ENCODE measurements around the gene TREH. TPM values are rescaled to one million over a fixed set of nuclear protein-coding genes. Genes with fewer than 3 reads are reported as not detected.

Gene TREH
- total and polyA plus RNA-seq, 8 donors = 0.45 to 2.2 (median 1.1) TPM; not detected in 4

DNA sequence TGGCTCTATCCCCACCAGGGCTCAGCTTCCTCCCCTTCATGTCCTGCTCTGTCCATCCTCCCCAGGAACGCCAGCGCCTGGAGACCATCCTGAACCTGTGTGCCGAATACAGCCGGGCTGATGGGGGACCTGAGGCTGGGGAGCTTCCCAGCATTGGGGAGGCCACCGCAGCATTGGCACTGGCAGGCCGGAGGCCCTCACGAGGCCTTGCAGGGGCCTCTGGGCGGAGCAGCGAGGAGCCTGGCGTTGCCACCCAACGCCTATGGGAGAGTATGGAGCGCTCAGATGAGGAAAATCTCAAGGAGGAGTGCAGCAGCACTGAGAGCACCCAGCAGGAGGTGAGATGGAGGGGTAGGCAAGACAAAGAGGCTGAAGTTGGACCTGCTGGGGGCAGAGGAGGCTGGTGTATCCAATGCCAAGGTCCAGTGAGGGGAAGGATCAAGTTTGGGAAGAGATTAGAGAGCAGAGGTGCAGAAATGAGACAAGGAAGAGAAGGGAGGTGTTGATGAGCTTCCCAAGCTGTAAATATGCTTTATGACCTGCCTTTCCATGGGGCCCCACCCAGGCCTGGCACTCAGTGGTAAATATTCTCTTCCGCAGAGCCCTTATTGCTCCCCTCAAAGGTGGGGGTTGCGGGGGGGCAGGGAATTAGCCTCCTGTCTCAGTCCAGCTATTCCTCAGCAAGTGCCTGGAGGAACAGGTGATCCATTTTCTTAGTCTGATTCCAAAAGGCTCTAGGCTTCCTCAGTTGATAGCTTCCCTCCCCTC lies 48.1 kb downstream of the TREH start:
- H3K27ac ChIP-seq = no peak overlapping the region
- 82 to 90% (median 86%) methylated on average over 11 to 14 of the region's 14 CpGs for WGBS, 5 donors
- no peak for DNase-seq
- peaks cover 18 to 73% (median 50%) of the 10 kb centered on the region in 4 donors for H3K4me1 ChIP-seq
- H3K9me3 ChIP-seq = no peaks in the 10 kb centered on the region
- no peaks in the 10 kb centered on the region for H3K27me3 ChIP-seq
- peaks cover 38 to 83% (median 57%) of the 10 kb centered on the region in 4 donors for H3K36me3 ChIP-seq
- intact Hi-C loops (cut with DNase I; ENCODE audit: low total_unique reads) = no loop called here
- H3K4me3 ChIP-seq = no peak overlapping the region
- no peak for TF ChIP-seq EP300 (IDR thresholded peaks at IDR 0.05)
- no peak for TF ChIP-seq POLR2AphosphoS5 (IDR thresholded peaks at IDR 0.05)

DNA sequence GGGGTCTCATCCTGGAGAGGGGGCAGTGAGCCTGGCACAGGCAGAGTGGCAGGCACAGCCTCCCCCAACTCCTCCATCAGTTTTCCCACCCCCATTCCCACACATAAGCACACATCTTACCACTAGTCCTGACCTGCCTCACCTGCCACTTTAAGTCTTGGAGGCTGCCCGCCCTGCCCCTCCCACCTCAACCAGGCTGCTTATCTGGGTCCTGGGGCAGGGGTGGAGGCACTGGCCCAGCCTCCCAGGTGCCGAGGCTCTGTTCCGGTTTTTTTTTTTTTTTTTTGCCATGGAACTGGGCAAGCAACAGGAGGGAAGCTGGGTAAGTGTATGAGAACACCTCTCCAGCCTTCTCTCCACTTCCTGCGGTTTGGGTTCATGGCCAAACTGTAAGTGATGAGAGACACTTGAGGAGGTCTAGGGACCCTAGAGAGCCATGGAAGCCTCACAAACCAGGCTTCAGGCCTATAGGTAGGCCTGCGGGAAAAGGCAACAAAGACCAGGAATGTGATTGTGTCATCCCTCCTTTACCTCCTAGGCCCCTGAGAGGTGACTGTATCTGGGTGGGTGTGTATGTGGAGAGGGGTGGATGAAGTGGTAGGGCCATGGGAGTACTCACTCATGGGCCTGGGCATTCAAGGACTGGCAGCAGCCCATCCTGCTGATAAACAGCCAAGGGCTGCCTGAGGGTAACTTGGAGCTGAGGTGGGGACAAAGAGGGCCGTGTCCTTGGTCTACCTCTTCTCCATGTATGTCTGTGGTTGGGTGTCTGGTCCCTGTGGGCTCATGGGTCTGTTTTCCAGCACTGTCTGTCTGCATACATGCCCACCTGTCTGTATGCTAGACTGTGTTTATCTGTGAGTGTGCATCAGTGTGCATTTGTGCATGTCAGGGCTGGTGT lies 49.4 kb downstream of the TREH start:
- Histone ChIP-seq H3K4me3 (peak overlapping the region in 3 of 4 donors; percentile 13 to 43 (median 23)), H3K4me1 (peaks cover 13 to 72% (median 47%) of the 10 kb centered on the region in 4 donors), H3K9me3 (no peaks in the 10 kb centered on the region), H3K36me3 (peaks cover 51 to 83% (median 67%) of the 10 kb centered on the region in 4 donors), H3K27me3 (no peaks in the 10 kb centered on the region), H3K27ac (peak overlapping the region; percentile 1 to 61 (median 15))
- peak; percentile 73 to 78 for DNase-seq
- WGBS, 5 donors = 28 to 53% (median 41%) methylated on average over 5 to 6 of the region's 6 CpGs
- intact Hi-C loops (cut with DNase I; ENCODE audit: low total_unique reads) = no loop called here
- TF ChIP-seq EP300 (IDR thresholded peaks at IDR 0.05) = no peak
- TF ChIP-seq POLR2A (IDR thresholded peaks at IDR 0.05) = no peak
- no peak for TF ChIP-seq POLR2AphosphoS5 (IDR thresholded peaks at IDR 0.05)
- TF ChIP-seq, protein P1, sequence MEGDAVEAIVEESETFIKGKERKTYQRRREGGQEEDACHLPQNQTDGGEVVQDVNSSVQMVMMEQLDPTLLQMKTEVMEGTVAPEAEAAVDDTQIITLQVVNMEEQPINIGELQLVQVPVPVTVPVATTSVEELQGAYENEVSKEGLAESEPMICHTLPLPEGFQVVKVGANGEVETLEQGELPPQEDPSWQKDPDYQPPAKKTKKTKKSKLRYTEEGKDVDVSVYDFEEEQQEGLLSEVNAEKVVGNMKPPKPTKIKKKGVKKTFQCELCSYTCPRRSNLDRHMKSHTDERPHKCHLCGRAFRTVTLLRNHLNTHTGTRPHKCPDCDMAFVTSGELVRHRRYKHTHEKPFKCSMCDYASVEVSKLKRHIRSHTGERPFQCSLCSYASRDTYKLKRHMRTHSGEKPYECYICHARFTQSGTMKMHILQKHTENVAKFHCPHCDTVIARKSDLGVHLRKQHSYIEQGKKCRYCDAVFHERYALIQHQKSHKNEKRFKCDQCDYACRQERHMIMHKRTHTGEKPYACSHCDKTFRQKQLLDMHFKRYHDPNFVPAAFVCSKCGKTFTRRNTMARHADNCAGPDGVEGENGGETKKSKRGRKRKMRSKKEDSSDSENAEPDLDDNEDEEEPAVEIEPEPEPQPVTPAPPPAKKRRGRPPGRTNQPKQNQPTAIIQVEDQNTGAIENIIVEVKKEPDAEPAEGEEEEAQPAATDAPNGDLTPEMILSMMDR (IDR thresholded peaks at IDR 0.05) = no peak

DNA sequence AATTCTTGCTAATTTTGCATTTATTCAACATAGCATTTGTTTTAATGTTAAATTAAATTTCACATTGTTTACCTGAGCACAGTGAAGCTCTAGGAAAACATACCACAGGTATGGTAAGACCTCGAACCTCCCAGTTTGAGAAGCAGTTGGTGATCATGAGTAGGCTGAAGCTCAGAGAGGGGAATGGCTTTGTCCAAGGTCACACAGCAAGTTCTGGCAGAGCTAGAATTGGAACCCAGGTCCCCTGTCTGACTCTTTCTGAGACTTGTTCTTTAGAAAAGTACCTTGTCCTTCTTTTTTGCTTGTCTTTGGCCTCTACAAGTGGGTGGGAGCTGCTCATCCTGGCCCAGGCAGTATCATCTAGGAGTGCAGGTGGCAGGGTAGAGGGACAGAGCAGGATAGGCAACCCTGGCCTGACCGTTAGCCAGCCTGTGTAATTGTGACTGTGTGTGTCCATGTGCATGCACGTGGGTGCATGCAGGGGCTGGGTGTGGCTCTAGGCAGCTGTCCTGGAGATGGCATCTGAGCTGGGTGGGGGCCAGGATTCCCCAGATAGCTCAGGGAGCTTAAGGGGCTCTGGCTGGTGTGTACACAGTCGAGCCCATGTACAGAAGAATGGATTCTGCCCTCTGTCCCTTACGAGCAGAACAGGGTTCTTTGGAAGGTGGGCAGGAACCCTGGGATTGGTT lies 50.4 kb downstream of the TREH start:
- Histone ChIP-seq H3K4me1 (peaks cover 5 to 67% (median 39%) of the 10 kb centered on the region in 4 donors), H3K4me3 (no peak overlapping the region), H3K27ac (no peak overlapping the region), H3K27me3 (no peaks in the 10 kb centered on the region), H3K9me3 (no peaks in the 10 kb centered on the region), H3K36me3 (peaks cover 56 to 85% (median 72%) of the 10 kb centered on the region in 4 donors)
- TF ChIP-seq POLR2A (IDR thresholded peaks at IDR 0.05) (no peak), POLR2AphosphoS5 (IDR thresholded peaks at IDR 0.05) (no peak), EP300 (IDR thresholded peaks at IDR 0.05) (no peak)
- TF ChIP-seq, protein P1 (IDR thresholded peaks at IDR 0.05) = no peak
- no peak for DNase-seq
- intact Hi-C loops (cut with DNase I; ENCODE audit: low total_unique reads) = no loop called here
- WGBS, 5 donors = 43 to 54% (median 49%) methylated on average over 4 to 5 of the region's 5 CpGs

DNA sequence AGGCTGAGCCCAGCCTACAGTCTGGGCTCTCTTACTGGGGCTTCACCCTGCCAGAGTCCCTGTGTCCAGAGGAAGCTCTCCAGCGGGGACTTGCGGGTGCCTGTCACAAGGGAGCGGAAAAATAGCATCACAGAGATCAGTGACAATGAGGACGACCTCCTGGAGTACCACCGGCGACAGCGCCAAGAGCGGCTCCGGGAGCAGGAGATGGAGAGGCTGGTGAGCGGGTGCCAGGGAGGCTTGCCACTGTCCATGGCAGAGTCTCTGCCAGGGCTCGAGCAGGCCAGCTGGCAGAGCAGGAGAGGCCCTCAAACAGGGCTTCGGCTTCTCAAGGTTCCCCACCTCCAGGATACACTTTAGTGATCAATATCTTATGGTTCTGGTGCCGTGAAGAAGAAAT lies 51.0 kb downstream of the TREH start:
- no peak for TF ChIP-seq POLR2A (IDR thresholded peaks at IDR 0.05)
- TF ChIP-seq, protein P1 (IDR thresholded peaks at IDR 0.05) = no peak
- no peak for TF ChIP-seq EP300 (IDR thresholded peaks at IDR 0.05)
- no peak for TF ChIP-seq POLR2AphosphoS5 (IDR thresholded peaks at IDR 0.05)
- no peak overlapping the region for H3K4me3 ChIP-seq
- peaks cover 56 to 81% (median 73%) of the 10 kb centered on the region in 4 donors for H3K36me3 ChIP-seq
- WGBS, 5 donors = 67 to 93% (median 85%) methylated on average over 11 to 13 of the region's 13 CpGs
- H3K9me3 ChIP-seq = no peaks in the 10 kb centered on the region
- H3K4me1 ChIP-seq = peaks cover 2 to 62% (median 34%) of the 10 kb centered on the region in 4 donors
- intact Hi-C loops (cut with DNase I; ENCODE audit: low total_unique reads) = no loop called here
- no peak overlapping the region for H3K27ac ChIP-seq
- no peak for DNase-seq
- no peaks in the 10 kb centered on the region for H3K27me3 ChIP-seq

All from stomach (tissue), 9 donors.